WTC11 (cell line): ENCODE results near the gene NSF.
"Not testable (repeated sequence)": the region's sequence is repeated elsewhere in the genome, so short reads cannot be mapped to it uniquely, and the experiment has no call there.

ENCODE experiments used
- CTCF ChIP-seq: fragments of 200-600 bp; IDR thresholded peaks from 2 replicates; pipeline ENCODE4 v1.8.0; 2022; ENCODE audit warnings: antibody characterized with exemption
- IRF1 ChIP-seq: sonication (generic); formaldehyde crosslinking; IDR thresholded peaks from 2 replicates; pipeline ENCODE4 v1.8.0; 2023; ENCODE audit warnings: missing genetic modification reagents
- RORB ChIP-seq: fragments of 250-450 bp; sonication (Bioruptor Pico); IDR thresholded peaks from 2 replicates; pipeline ENCODE4 v1.9.0; 2021; ENCODE audit warnings: mild to moderate bottlenecking
- TEAD4 ChIP-seq: sonication (generic); formaldehyde crosslinking; IDR thresholded peaks from 2 replicates; pipeline ENCODE4 v1.8.0; 2022; ENCODE audit warnings: mild to moderate bottlenecking, missing genetic modification reagents

- TF ChIP-seq CTCF; RORB (CRISPR knock-in tag); TEAD4; IRF1 (CRISPR knock-in tag): not testable (repeated sequence)
These were observed 41.7 kb downstream of the NSF start for GRCh38 chr17:46632146-46632545.
